Stimulated activated CD4-positive, alpha-beta T cell treated with anti-CD3 and anti-CD28 coated beads, Interleukin-2, amount 100 ng/mL, for 4 hours (primary cell): ENCODE data around the gene SLC7A1.

Experiments used
- DNase-seq: peaks from one replicate; pipeline ENCODE4 v3.0.0-alpha.2; 2020; ENCODE audit warnings: low read depth

The SLC7A1 gene

GRCh38 chr13:29530901-29531300 lies 64.6 kb downstream of the SLC7A1 start:
- DNase-seq = no peak

GRCh38 chr13:29529754-29530153 lies 65.7 kb downstream of the SLC7A1 start:
- no peak for DNase-seq

- no peak for DNase-seq
These were observed 67.6 kb downstream of the SLC7A1 start for GRCh38 chr13:29527916-29528315.

- no peak for DNase-seq
These were observed 68.0 kb downstream of the SLC7A1 start for GRCh38 chr13:29527511-29527910.

GRCh38 chr13:29526741-29527140 lies 68.7 kb downstream of the SLC7A1 start:
- DNase-seq = no peak

- DNase-seq = no peak
These were observed 69.7 kb downstream of the SLC7A1 start for GRCh38 chr13:29525757-29526156.

GRCh38 chr13:29524641-29525040 lies 70.8 kb downstream of the SLC7A1 start:
- DNase-seq = no peak

GRCh38 chr13:29524176-29524575 lies 71.3 kb downstream of the SLC7A1 start:
- no peak for DNase-seq

- no peak for DNase-seq
These were observed 72.1 kb downstream of the SLC7A1 start for GRCh38 chr13:29523199-29523961.

- no peak for DNase-seq
These were observed 73.3 kb downstream of the SLC7A1 start for GRCh38 chr13:29522044-29522685.

GRCh38 chr13:29521336-29521735 lies 74.2 kb downstream of the SLC7A1 start:
- no peak for DNase-seq

GRCh38 chr13:29520671-29521070 lies 74.8 kb downstream of the SLC7A1 start:
- DNase-seq = no peak

GRCh38 chr13:29519921-29520320 lies 75.6 kb downstream of the SLC7A1 start:
- DNase-seq = no peak

- DNase-seq = no peak
These were observed 78.6 kb downstream of the SLC7A1 start for GRCh38 chr13:29516880-29517279.

GRCh38 chr13:29516012-29516411 lies 79.5 kb downstream of the SLC7A1 start:
- no peak for DNase-seq

- DNase-seq = no peak
These were observed 80.1 kb downstream of the SLC7A1 start for GRCh38 chr13:29515372-29515771.

- DNase-seq = no peak
These were observed 80.7 kb downstream of the SLC7A1 start for GRCh38 chr13:29514720-29515310.

- DNase-seq = no peak
These were observed 81.3 kb downstream of the SLC7A1 start for GRCh38 chr13:29513981-29514719.

GRCh38 chr13:29513002-29513980 lies 82.2 kb downstream of the SLC7A1 start:
- no peak for DNase-seq

- no peak for DNase-seq
These were observed 83.5 kb downstream of the SLC7A1 start for GRCh38 chr13:29511980-29512379.

- DNase-seq = no peak
These were observed 84.2 kb downstream of the SLC7A1 start for GRCh38 chr13:29511106-29511796.
